ENCODE data around the gene CALY.
A peak's percentile ranks its signal among the peaks of the same experiment; 100 is the strongest.

CALY gene

DNA sequence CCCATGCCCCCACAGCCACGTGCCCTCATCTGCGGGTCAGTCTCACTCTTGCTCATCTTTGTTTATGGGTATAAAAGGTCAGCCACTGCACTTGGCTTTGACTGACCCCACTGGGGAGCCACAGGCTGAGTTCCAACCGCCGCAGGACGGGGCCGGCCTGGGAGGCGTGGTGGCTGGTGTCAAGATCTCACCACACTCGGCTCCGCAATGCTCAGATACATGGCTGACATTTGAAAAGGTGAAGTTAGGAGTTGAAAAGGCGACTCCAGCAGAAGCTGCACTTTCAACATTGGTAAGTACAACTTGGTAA lies 42.9 kb downstream of the CALY start:
- DNase-seq (ENCODE audit: low spot score in 2 of 2), result no peak
- no peak overlapping the region for H3K4me3 Mint-ChIP-seq
- no peak for ATAC-seq (ENCODE audit: low read depth)
- peaks cover 22% of the 10 kb centered on the region for H3K36me3 Mint-ChIP-seq
- no peak overlapping the region for H3K27ac Mint-ChIP-seq
- no peaks in the 10 kb centered on the region for H3K9me3 Mint-ChIP-seq
- H3K4me1 Mint-ChIP-seq, result no peaks in the 10 kb centered on the region
- no peaks in the 10 kb centered on the region for H3K27me3 Mint-ChIP-seq

DNA sequence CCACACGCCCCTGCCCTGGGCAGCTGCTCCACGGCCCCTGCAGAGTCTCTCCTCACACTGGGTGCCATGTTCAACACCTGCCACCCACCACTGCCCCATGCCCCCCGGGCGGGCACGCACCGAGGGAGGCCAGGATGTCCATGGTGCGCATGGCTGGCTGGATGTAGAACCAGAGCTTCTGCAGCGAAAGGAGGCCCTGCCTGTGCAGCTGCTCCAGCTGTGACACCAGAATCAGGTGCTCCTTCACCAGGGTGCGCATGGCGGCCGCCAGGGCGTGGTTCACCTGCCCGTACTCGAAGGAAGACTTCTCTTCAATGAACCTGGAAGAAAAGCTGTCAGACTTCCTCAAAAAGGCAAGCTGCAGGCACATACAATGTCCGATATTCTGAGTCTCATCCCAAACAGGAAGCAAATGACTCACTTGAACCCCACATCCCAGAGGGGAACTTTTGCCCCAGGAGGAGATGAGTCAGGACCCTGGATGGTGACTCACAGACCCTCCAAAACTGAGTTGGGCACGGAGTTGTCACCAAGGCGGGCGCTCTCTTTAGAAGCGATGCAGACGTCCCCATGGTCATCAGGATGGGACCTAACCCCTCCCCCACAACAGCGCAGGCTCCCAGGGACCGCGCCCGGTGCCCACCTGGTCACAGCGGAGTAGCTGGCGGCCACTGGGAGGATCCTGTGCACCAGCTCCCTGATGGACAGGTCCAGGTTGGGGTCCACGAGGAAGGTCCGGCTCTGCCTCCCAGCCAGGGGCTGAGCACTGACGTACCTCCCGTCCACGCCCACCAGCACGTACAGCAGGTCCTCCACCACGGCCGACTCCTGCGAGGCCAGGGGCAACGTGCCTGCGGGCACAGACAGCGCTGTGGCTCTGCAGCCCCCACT lies 43.5 kb downstream of the CALY start:
- H3K4me1 Mint-ChIP-seq, result no peaks in the 10 kb centered on the region
- H3K36me3 Mint-ChIP-seq, result peaks cover 20% of the 10 kb centered on the region
- H3K4me3 Mint-ChIP-seq, result no peak overlapping the region
- no peaks in the 10 kb centered on the region for H3K9me3 Mint-ChIP-seq
- DNase-seq (ENCODE audit: low spot score in 2 of 2), result no peak
- no peak for ATAC-seq (ENCODE audit: low read depth)
- H3K27ac Mint-ChIP-seq, result no peak overlapping the region
- no peaks in the 10 kb centered on the region for H3K27me3 Mint-ChIP-seq

DNA sequence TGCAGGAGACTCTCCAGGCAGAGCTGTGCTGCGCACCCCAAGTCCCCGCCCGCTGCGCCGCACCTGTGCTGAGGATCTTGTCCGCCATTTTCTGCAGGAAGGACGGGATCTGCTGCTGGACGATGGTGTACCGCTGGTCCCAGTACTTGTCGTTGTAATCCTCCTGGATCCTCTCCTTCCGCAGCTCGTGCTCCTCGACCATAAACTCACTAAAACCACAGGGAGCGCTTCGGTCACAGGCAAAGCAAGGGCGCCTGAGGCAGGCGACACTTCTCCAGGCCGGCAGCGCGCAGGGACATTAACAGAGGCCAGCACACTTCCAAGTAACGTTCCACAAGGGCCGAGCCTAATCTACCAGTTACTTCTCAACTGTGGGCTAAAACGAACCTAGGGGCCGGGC lies 46.9 kb downstream of the CALY start:
- Mint-ChIP-seq H3K36me3 (peaks cover 34% of the 10 kb centered on the region), H3K9me3 (no peaks in the 10 kb centered on the region), H3K4me1 (no peaks in the 10 kb centered on the region), H3K27me3 (no peaks in the 10 kb centered on the region), H3K27ac (no peak overlapping the region), H3K4me3 (no peak overlapping the region)
- no peak for DNase-seq (ENCODE audit: low spot score in 2 of 2)
- ATAC-seq (ENCODE audit: low read depth), result no peak

- ATAC-seq (ENCODE audit: low read depth) (no peak), DNase-seq (ENCODE audit: low spot score in 2 of 2) (no peak)
- no peak overlapping the region for H3K27ac Mint-ChIP-seq
- peaks cover 40% of the 10 kb centered on the region for H3K36me3 Mint-ChIP-seq
- H3K27me3 Mint-ChIP-seq, result no peaks in the 10 kb centered on the region
- no peak overlapping the region for H3K4me3 Mint-ChIP-seq
- H3K4me1 Mint-ChIP-seq, result peaks cover 2% of the 10 kb centered on the region
- H3K9me3 Mint-ChIP-seq, result no peaks in the 10 kb centered on the region
Observed at GRCh38 chr10:133287832-133288500, 48.7 kb downstream of the CALY start.

DNA sequence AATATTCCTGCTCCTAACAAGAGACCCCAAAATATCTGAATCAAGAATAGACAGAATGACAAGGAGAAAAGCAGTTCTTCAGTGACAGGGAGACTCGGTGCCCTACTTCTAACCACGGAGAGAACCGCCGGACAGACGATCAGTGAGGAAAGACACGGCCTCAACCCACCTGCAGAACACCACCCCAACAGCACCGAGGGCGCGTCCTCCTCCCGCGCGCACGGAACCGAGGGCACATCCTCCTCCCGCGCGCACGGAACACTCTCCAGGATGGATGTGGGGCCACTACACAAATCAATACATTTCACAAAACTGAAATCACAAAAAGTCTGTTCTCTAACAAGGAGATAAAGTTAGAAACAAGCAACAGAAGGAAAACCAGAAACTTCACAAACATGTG lies 50.3 kb downstream of the CALY start:
- H3K27me3 Mint-ChIP-seq, result no peaks in the 10 kb centered on the region
- H3K4me1 Mint-ChIP-seq, result peaks cover 2% of the 10 kb centered on the region
- DNase-seq (ENCODE audit: low spot score in 2 of 2) (no peak), ATAC-seq (ENCODE audit: low read depth) (no peak)
- no peaks in the 10 kb centered on the region for H3K9me3 Mint-ChIP-seq
- peaks cover 43% of the 10 kb centered on the region for H3K36me3 Mint-ChIP-seq
- no peak overlapping the region for H3K27ac Mint-ChIP-seq
- no peak overlapping the region for H3K4me3 Mint-ChIP-seq

DNA sequence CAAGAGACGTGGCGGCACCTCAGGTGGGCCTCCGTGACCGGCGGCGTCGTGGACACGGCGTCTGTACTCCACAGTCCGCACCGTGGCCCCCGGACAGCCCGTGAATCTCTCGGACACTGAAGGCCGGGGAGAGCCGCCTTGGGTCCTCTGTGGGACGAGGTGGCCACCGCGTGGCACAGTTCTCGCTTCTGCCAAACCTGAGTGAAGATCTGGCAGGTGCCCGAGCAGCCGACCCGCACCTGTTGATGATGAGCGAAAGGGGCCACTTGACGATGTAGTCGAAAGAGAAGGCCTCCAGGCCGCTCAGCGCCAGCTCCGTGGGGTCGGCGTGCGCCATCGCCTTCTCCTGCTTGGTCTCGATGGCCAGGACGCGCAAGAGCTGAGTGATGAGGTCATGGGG lies 51.5 kb downstream of the CALY start:
- no peak overlapping the region for H3K27ac Mint-ChIP-seq

GRCh38 chr10:133283931-133284330 lies 52.8 kb downstream of the CALY start:
- H3K27ac Mint-ChIP-seq, result no peak overlapping the region
- H3K9me3 Mint-ChIP-seq, result no peaks in the 10 kb centered on the region
- H3K4me1 Mint-ChIP-seq, result peaks cover 10% of the 10 kb centered on the region
- H3K27me3 Mint-ChIP-seq, result no peaks in the 10 kb centered on the region
- H3K36me3 Mint-ChIP-seq, result peaks cover 44% of the 10 kb centered on the region
- no peak for ATAC-seq (ENCODE audit: low read depth)
- H3K4me3 Mint-ChIP-seq, result no peak overlapping the region
- DNase-seq (ENCODE audit: low spot score in 2 of 2), result no peak

More for the DNA sequence above, 51.5 kb downstream of the CALY start:
- peaks cover 47% of the 10 kb centered on the region for H3K36me3 Mint-ChIP-seq
- peaks cover 2% of the 10 kb centered on the region for H3K4me1 Mint-ChIP-seq
- H3K9me3 Mint-ChIP-seq, result no peaks in the 10 kb centered on the region
- ATAC-seq (ENCODE audit: low read depth), result no peak
- H3K27me3 Mint-ChIP-seq, result no peaks in the 10 kb centered on the region
- DNase-seq (ENCODE audit: low spot score in 2 of 2), result no peak
- no peak overlapping the region for H3K4me3 Mint-ChIP-seq

- H3K9me3 Mint-ChIP-seq, result no peaks in the 10 kb centered on the region
- peaks cover 39% of the 10 kb centered on the region for H3K36me3 Mint-ChIP-seq
Observed at GRCh38 chr10:133282846-133283390, 53.8 kb downstream of the CALY start.

DNA sequence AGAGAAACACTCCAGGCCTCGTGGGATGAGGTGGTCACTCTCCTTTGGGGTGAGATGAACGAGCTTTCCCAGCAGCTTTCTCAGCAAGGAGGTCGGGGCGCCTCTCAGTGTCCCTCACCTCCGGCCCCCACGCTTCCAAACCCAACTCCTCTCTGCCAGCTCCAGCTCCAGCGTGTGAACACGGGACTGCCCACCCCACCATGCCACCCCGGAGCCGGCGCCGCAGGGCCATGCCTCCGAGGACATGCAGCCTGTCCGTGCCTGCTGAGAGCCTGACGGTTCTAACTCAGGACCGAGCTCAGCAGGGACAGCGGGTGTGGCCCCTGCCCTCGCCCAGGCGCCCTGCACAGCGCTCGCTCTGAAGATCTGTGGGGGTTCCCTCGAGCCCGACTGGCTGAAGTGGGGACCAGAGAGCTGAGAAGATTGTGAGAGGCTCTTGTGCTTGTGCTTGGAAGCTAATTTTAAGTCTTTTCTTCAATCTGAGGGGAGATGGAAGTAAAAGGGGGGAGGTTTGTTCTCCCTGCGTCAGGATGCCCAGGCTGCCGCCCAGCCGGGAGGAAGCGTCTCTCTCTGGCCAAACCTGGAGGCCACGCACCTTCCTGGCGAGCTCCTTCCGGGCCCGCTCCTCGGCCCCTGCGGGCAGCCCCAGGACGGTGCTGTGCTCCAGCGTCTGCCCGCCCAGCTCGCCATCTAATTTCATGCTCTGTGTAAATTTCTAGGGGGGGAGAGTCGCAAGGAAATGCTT lies 54.9 kb downstream of the CALY start:
- DNase-seq (ENCODE audit: low spot score in 2 of 2), result no peak
- no peak for ATAC-seq (ENCODE audit: low read depth)
- H3K4me1 Mint-ChIP-seq, result peaks cover 25% of the 10 kb centered on the region
- H3K36me3 Mint-ChIP-seq, result peaks cover 32% of the 10 kb centered on the region
- H3K4me3 Mint-ChIP-seq, result no peak overlapping the region
- H3K27ac Mint-ChIP-seq, result no peak overlapping the region
- H3K9me3 Mint-ChIP-seq, result no peaks in the 10 kb centered on the region
- no peaks in the 10 kb centered on the region for H3K27me3 Mint-ChIP-seq

More at GRCh38 chr10:133282846-133283390, 53.8 kb downstream of the CALY start:
- DNase-seq (ENCODE audit: low spot score in 2 of 2) (no peak), ATAC-seq (ENCODE audit: low read depth) (no peak)
- Mint-ChIP-seq H3K27ac (no peak overlapping the region), H3K4me3 (no peak overlapping the region), H3K4me1 (peaks cover 20% of the 10 kb centered on the region), H3K27me3 (no peaks in the 10 kb centered on the region)

- peaks cover 25% of the 10 kb centered on the region for H3K4me1 Mint-ChIP-seq
- ATAC-seq (ENCODE audit: low read depth), result no peak
- no peaks in the 10 kb centered on the region for H3K27me3 Mint-ChIP-seq
- no peaks in the 10 kb centered on the region for H3K9me3 Mint-ChIP-seq
- no peak overlapping the region for H3K4me3 Mint-ChIP-seq
- DNase-seq (ENCODE audit: low spot score in 2 of 2), result no peak
- no peak overlapping the region for H3K27ac Mint-ChIP-seq
- H3K36me3 Mint-ChIP-seq, result peaks cover 26% of the 10 kb centered on the region
Observed at GRCh38 chr10:133281084-133281483, 55.6 kb downstream of the CALY start.

- no peaks in the 10 kb centered on the region for H3K9me3 Mint-ChIP-seq
- H3K36me3 Mint-ChIP-seq, result peaks cover 20% of the 10 kb centered on the region
- H3K4me3 Mint-ChIP-seq, result no peak overlapping the region
- no peak for DNase-seq (ENCODE audit: low spot score in 2 of 2)
- no peaks in the 10 kb centered on the region for H3K27me3 Mint-ChIP-seq
- H3K27ac Mint-ChIP-seq, result no peak overlapping the region
- no peak for ATAC-seq (ENCODE audit: low read depth)
- H3K4me1 Mint-ChIP-seq, result peaks cover 25% of the 10 kb centered on the region
Observed at GRCh38 chr10:133280391-133281059, 56.2 kb downstream of the CALY start.

- peaks cover 25% of the 10 kb centered on the region for H3K4me1 Mint-ChIP-seq
- H3K9me3 Mint-ChIP-seq, result no peaks in the 10 kb centered on the region
- H3K36me3 Mint-ChIP-seq, result peaks cover 15% of the 10 kb centered on the region
- ATAC-seq (ENCODE audit: low read depth) (no peak), DNase-seq (ENCODE audit: low spot score in 2 of 2) (no peak)
- H3K4me3 Mint-ChIP-seq, result no peak overlapping the region
- peak overlapping the region; percentile 24 for H3K27ac Mint-ChIP-seq
- H3K27me3 Mint-ChIP-seq, result no peaks in the 10 kb centered on the region
Observed at GRCh38 chr10:133279326-133280226, 57.1 kb downstream of the CALY start.

Measured in memory B cell (primary cell).